Astrocyte (in vitro differentiated cells and primary cell): Measurements from ENCODE around the gene PDE9A. TPM values are rescaled to one million over a fixed set of nuclear protein-coding genes. Genes with fewer than 3 reads are reported as not detected.
"Not testable (repeated sequence)": the region's sequence is repeated elsewhere in the genome, so short reads cannot be mapped to it uniquely, and the experiment has no call there.

Experiments used
- DNase-seq: peaks from one replicate; pipeline ENCODE4 v3.0.0-alpha.2; 2010; ENCODE audit warnings: low read depth
- FAIRE-seq: peaks from 2 replicates; lab custom pipeline; 2011; peaks lifted over from hg19 to GRCh38; lab: Jason Lieb, UNC
- H2AFZ ChIP-seq: 2 replicates; pipeline ENCODE4 v1.6.0; 2012; ENCODE audit warnings: low read depth, low read length, inconsistent platforms
- H3K27ac ChIP-seq: 2 replicates; pipeline ENCODE4 v1.5.1; 2011; ENCODE audit warnings: low read depth, low read length, inconsistent platforms
- H3K27me3 ChIP-seq: 2 replicates; pipeline ENCODE4 v1.6.0; 2011; ENCODE audit warnings: low read length, inconsistent platforms; ENCODE audit not compliant: insufficient read depth
- H3K36me3 ChIP-seq: 2 replicates; pipeline ENCODE4 v1.5.1; 2011; ENCODE audit warnings: low read length, inconsistent platforms; ENCODE audit not compliant: insufficient read depth
- H3K4me1 ChIP-seq: 2 replicates; pipeline ENCODE4 v1.5.1; 2011; ENCODE audit warnings: low read length, inconsistent platforms; ENCODE audit not compliant: insufficient read depth
- H3K4me2 ChIP-seq: 2 replicates; pipeline ENCODE4 v1.6.0; 2012; ENCODE audit warnings: low read length, inconsistent platforms
- H3K4me3 ChIP-seq: 2 replicates; pipeline ENCODE4 v1.5.1; 2011; ENCODE audit warnings: low read depth, mild to moderate bottlenecking, low read length, inconsistent platforms; ENCODE audit not compliant: insufficient read depth
- H3K79me2 ChIP-seq: 2 replicates; pipeline ENCODE4 v1.6.0; 2012; ENCODE audit warnings: mild to moderate bottlenecking, low read length, inconsistent platforms; ENCODE audit not compliant: insufficient read depth
- H3K9ac ChIP-seq: 2 replicates; pipeline ENCODE4 v1.6.0; 2012; ENCODE audit warnings: mild to moderate bottlenecking, low read length, inconsistent platforms
- H3K9me3 ChIP-seq: 2 replicates; pipeline ENCODE4 v1.5.1; 2012; ENCODE audit warnings: low read depth, mild to moderate bottlenecking, low read length, inconsistent platforms; ENCODE audit not compliant: insufficient read depth
- H4K20me1 ChIP-seq: 2 replicates; pipeline ENCODE4 v1.6.0; 2012; ENCODE audit warnings: low read length, inconsistent platforms; ENCODE audit not compliant: insufficient read depth
- H3K27ac Mint-ChIP-seq: one replicate; pipeline ENCODE4 v1.8.0; 2021; ENCODE audit warnings: mild to moderate bottlenecking, mixed read lengths; ENCODE audit not compliant: unreplicated experiment
- H3K27me3 Mint-ChIP-seq: one replicate; pipeline ENCODE4 v1.8.0; 2021; ENCODE audit warnings: low read depth, mixed read lengths; ENCODE audit not compliant: unreplicated experiment
- H3K36me3 Mint-ChIP-seq: one replicate; pipeline ENCODE4 v1.8.0; 2021; ENCODE audit warnings: low read depth, mixed read lengths; ENCODE audit not compliant: unreplicated experiment
- H3K4me1 Mint-ChIP-seq: one replicate; pipeline ENCODE4 v1.8.0; 2021; ENCODE audit warnings: low read depth, mixed read lengths; ENCODE audit not compliant: unreplicated experiment
- H3K4me3 Mint-ChIP-seq: one replicate; pipeline ENCODE4 v1.8.0; 2021; ENCODE audit warnings: mild to moderate bottlenecking, moderate library complexity, mixed read lengths; ENCODE audit not compliant: unreplicated experiment
- H3K9me3 Mint-ChIP-seq: one replicate; pipeline ENCODE4 v1.8.0; 2021; ENCODE audit warnings: mild to moderate bottlenecking, mixed read lengths; ENCODE audit not compliant: unreplicated experiment
- EZH2 ChIP-seq: IDR thresholded peaks from 2 replicates; pipeline ENCODE4 v1.6.1; 2012; ENCODE audit warnings: mild to moderate bottlenecking, low read length, inconsistent platforms; ENCODE audit not compliant: insufficient read depth
- total RNA-seq: library from RNA; stranded (reverse); gene quantifications from 2 replicates; pipeline ENCODE4 v1.2.1, GENCODE V29; 2021
- TF ChIP-seq, protein P1 (sequence below): IDR thresholded peaks from 2 replicates; pipeline ENCODE4 v1.5.1; 2011; ENCODE audit warnings: low read depth, mild to moderate bottlenecking, inconsistent platforms, low read length, moderate library complexity; ENCODE audit not compliant: insufficient read depth

PDE9A gene
- total RNA-seq, 1 donor from 2014 or later: 7.8 TPM

DNA sequence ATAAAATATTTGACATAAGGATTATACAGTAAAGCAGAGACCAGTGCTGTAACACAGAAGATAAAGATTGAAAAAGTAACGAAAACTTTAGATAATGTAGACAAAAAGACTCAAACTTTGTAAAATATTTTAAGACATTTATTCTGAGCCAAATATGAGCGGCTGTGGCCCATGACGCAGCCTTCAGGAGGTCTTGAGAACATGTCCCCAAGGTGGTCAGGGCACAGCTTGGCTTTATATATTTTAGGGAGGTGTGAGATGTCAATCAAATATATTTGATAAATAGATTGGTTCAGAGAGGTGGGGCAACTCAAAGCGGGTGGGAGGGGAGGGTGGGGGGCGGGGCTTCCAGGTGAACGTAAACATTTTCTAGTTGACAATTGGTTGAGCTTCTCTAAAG, 144.7 kb downstream of the PDE9A start:
- H3K27me3 Mint-ChIP-seq: peaks cover 25% of the 10 kb centered on the region
- no peak overlapping the region for H3K4me2 ChIP-seq

DNA sequence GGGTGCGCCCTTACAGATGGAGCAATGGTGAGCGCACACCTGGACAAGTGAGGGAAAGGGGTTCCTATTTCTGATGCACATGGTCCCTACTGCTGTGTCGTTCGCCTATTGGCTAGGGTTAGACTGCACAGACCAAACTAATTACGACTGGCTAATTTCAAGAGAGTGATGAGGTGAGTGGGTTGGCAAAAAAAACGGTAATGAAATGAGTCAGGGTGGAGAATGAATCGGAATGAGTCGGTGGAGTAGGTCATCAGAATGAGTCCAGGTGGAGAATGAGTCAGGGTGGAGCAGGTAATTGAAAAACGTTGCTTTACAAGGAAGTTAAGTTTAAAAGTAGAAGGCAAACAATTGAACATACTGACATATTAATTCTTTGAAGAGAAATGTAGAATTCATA, 146.1 kb downstream of the PDE9A start:
- no peak overlapping the region for H3K4me3 ChIP-seq
- Mint-ChIP-seq H3K27ac (no peak overlapping the region), H3K9me3 (no peaks in the 10 kb centered on the region), H3K4me1 (peaks cover 2% of the 10 kb centered on the region), H3K36me3 (no peaks in the 10 kb centered on the region), H3K4me3 (no peak overlapping the region), H3K27me3 (peaks cover 18% of the 10 kb centered on the region)
- no peaks in the 10 kb centered on the region for H3K36me3 ChIP-seq
- no peak overlapping the region for H2AFZ ChIP-seq
- FAIRE-seq (no peak), DNase-seq (no peak)
- H3K27ac ChIP-seq: no peak overlapping the region
- H3K4me1 ChIP-seq: no peaks in the 10 kb centered on the region
- no peak for TF ChIP-seq EZH2
- TF ChIP-seq, protein P1, sequence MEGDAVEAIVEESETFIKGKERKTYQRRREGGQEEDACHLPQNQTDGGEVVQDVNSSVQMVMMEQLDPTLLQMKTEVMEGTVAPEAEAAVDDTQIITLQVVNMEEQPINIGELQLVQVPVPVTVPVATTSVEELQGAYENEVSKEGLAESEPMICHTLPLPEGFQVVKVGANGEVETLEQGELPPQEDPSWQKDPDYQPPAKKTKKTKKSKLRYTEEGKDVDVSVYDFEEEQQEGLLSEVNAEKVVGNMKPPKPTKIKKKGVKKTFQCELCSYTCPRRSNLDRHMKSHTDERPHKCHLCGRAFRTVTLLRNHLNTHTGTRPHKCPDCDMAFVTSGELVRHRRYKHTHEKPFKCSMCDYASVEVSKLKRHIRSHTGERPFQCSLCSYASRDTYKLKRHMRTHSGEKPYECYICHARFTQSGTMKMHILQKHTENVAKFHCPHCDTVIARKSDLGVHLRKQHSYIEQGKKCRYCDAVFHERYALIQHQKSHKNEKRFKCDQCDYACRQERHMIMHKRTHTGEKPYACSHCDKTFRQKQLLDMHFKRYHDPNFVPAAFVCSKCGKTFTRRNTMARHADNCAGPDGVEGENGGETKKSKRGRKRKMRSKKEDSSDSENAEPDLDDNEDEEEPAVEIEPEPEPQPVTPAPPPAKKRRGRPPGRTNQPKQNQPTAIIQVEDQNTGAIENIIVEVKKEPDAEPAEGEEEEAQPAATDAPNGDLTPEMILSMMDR: no peak
- H3K9ac ChIP-seq: no peak overlapping the region
- no peak overlapping the region for H3K4me2 ChIP-seq
- no peaks in the 10 kb centered on the region for H3K79me2 ChIP-seq
- no peaks in the 10 kb centered on the region for H3K27me3 ChIP-seq
- H4K20me1 ChIP-seq: no peaks in the 10 kb centered on the region
- H3K9me3 ChIP-seq: no peaks in the 10 kb centered on the region

More for the DNA sequence above, 144.7 kb downstream of the PDE9A start:
- Histone ChIP-seq H3K79me2 (no peaks in the 10 kb centered on the region), H3K36me3 (no peaks in the 10 kb centered on the region), H3K27ac (no peak overlapping the region), H3K4me3 (no peak overlapping the region), H2AFZ (no peak overlapping the region), H4K20me1 (no peaks in the 10 kb centered on the region), H3K27me3 (no peaks in the 10 kb centered on the region), H3K4me1 (no peaks in the 10 kb centered on the region), H3K9ac (no peak overlapping the region), H3K9me3 (no peaks in the 10 kb centered on the region)
- FAIRE-seq: no peak
- Mint-ChIP-seq H3K36me3 (no peaks in the 10 kb centered on the region), H3K4me1 (peaks cover 2% of the 10 kb centered on the region), H3K9me3 (no peaks in the 10 kb centered on the region), H3K4me3 (no peak overlapping the region), H3K27ac (no peak overlapping the region)
- DNase-seq: no peak
- TF ChIP-seq, protein P1: no peak
- no peak for TF ChIP-seq EZH2

- Mint-ChIP-seq H3K27me3 (peaks cover 19% of the 10 kb centered on the region), H3K36me3 (no peaks in the 10 kb centered on the region), H3K4me1 (peaks cover 2% of the 10 kb centered on the region), H3K4me3 (no peak overlapping the region), H3K9me3 (no peaks in the 10 kb centered on the region), H3K27ac (no peak overlapping the region)
- FAIRE-seq (no peak), DNase-seq (no peak)
- no peak for TF ChIP-seq EZH2
- TF ChIP-seq, protein P1: no peak
- Histone ChIP-seq H3K27ac (no peak overlapping the region), H3K9me3 (no peaks in the 10 kb centered on the region), H3K9ac (no peak overlapping the region), H3K79me2 (no peaks in the 10 kb centered on the region), H4K20me1 (no peaks in the 10 kb centered on the region), H3K36me3 (no peaks in the 10 kb centered on the region), H2AFZ (no peak overlapping the region), H3K4me3 (no peak overlapping the region), H3K4me2 (no peak overlapping the region), H3K4me1 (no peaks in the 10 kb centered on the region), H3K27me3 (no peaks in the 10 kb centered on the region)
Measured at GRCh38 chr21:42799948-42800347, 146.5 kb downstream of the PDE9A start.

DNA sequence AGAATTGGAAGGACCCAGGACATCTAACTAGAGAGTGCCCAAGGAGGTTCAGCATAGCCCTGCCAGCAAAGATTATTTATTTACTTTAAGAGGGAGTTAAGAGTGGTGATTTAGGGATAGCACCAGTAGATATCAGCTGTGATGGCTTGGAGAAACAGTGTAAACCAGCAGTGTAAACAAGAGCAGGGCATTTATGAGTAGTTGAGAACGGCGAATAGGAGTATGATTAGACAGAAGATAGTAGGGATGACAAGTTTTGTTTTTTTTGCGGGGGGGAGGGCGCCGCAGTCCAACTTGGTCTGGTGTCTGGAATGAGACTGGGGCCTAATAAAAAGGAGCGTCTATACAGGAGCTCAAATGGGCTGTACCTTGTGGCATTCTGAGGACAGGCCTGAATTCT, 148.2 kb downstream of the PDE9A start:
- not testable (repeated sequence) for H3K9me3 ChIP-seq, H3K27me3 ChIP-seq, H3K4me1 ChIP-seq, FAIRE-seq, H3K27ac ChIP-seq, H3K79me2 ChIP-seq, H3K36me3 ChIP-seq, H2AFZ ChIP-seq, H3K4me3 Mint-ChIP-seq, H3K4me3 ChIP-seq, H3K9ac ChIP-seq, H3K4me1 Mint-ChIP-seq, H3K4me2 ChIP-seq, H3K27ac Mint-ChIP-seq, H3K9me3 Mint-ChIP-seq, DNase-seq, H4K20me1 ChIP-seq, H3K36me3 Mint-ChIP-seq
- peaks cover 28% of the 10 kb centered on the region for H3K27me3 Mint-ChIP-seq
